Ectodermal cell (in vitro differentiated cells): ENCODE measurements around the gene RBAK.
A peak's percentile ranks its signal among the peaks of the same experiment; 100 is the strongest.
"Not testable (repeated sequence)": the region's sequence is repeated elsewhere in the genome, so short reads cannot be mapped to it uniquely, and the experiment has no call there.

ENCODE experiments used
- H3K27ac ChIP-seq: 2 replicates; pipeline ENCODE4 v1.7.0; 2013; ENCODE audit warnings: mild to moderate bottlenecking, low read depth, low read length; ENCODE audit not compliant: insufficient read depth, poor library complexity, severe bottlenecking
- H3K27me3 ChIP-seq: 2 replicates; pipeline ENCODE4 v1.7.0; 2013; ENCODE audit warnings: mild to moderate bottlenecking, low read length; ENCODE audit not compliant: insufficient read depth, control insufficient read depth, poor library complexity, severe bottlenecking
- H3K36me3 ChIP-seq: one replicate; pipeline ENCODE4 v1.7.0; 2013; ENCODE audit warnings: low read length; ENCODE audit not compliant: control insufficient read depth, insufficient read depth
- H3K4me1 ChIP-seq: one replicate; pipeline ENCODE4 v1.7.0; 2013; ENCODE audit warnings: low read length; ENCODE audit not compliant: control insufficient read depth, insufficient read depth
- H3K4me3 ChIP-seq: 2 replicates; pipeline ENCODE4 v1.7.0; 2013; ENCODE audit warnings: low read depth, low read length, control low read depth; ENCODE audit not compliant: insufficient read depth
- H3K9me3 ChIP-seq: 2 replicates; pipeline ENCODE4 v1.7.0; 2013; ENCODE audit warnings: mild to moderate bottlenecking, low read length, moderate library complexity; ENCODE audit not compliant: control insufficient read depth
- WGBS, 2 experiments: methylation state at CpG; one replicate each; pipeline ENCODE4 v1.1.7; 2013; ENCODE audit warnings: missing lambda C conversion rate in 2 of 2; 5-methylcytosine and 5-hydroxymethylcytosine counted together

RBAK gene

DNA sequence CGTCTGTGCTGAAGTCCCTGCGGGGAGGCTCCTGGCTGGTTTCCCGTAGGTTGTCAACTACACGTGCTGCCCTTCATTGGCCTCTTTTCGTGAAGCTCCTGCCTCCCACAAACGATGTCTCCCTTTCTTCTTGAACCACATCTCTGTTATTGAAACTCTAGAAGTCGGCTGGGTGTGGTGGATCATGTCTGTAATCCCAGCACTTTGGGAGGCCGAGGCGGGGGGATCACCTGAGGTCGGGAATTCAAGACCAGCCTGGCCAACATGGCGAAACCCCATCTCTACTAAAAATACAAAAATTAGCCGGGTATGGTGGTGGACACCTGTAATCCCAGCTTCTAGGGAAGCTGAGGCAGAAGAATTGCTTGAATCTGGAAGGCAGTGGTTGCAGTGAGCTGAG is 28.0 kb upstream of the RBAK start:
- H3K4me3 ChIP-seq, H3K9me3 ChIP-seq, H3K27ac ChIP-seq, H3K4me1 ChIP-seq, H3K36me3 ChIP-seq, H3K27me3 ChIP-seq: not testable (repeated sequence)
- WGBS, 2 experiments = 84 to 92% methylated on average over 12 of the region's 12 CpGs

DNA sequence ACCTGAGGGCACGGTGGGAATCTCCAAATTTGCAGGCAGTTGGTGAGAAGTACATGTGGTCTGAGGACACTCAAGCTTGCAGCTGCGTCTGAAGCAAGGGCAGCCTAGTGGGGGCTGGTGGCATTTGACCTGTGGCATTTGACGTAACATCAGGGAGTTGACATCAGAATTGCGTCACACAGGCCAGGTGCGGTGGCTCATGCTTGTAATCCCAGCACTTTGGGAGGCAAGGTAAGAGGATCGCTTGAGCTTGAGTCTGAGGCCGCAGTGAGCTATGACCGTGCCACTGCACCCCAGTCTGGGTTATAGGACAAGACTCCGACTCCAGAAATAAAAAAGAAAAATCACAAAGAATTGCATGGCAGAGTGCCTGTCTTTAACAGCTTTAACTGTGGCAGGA is 25.6 kb upstream of the RBAK start:
- no peaks in the 10 kb centered on the region for H3K4me1 ChIP-seq
- 94 to 95% methylated on average over 9 of the region's 9 CpGs for WGBS, 2 experiments
- H3K36me3 ChIP-seq = no peaks in the 10 kb centered on the region
- H3K27me3 ChIP-seq = no peaks in the 10 kb centered on the region
- no peak overlapping the region for H3K4me3 ChIP-seq
- H3K9me3 ChIP-seq = no peaks in the 10 kb centered on the region
- no peak overlapping the region for H3K27ac ChIP-seq

DNA sequence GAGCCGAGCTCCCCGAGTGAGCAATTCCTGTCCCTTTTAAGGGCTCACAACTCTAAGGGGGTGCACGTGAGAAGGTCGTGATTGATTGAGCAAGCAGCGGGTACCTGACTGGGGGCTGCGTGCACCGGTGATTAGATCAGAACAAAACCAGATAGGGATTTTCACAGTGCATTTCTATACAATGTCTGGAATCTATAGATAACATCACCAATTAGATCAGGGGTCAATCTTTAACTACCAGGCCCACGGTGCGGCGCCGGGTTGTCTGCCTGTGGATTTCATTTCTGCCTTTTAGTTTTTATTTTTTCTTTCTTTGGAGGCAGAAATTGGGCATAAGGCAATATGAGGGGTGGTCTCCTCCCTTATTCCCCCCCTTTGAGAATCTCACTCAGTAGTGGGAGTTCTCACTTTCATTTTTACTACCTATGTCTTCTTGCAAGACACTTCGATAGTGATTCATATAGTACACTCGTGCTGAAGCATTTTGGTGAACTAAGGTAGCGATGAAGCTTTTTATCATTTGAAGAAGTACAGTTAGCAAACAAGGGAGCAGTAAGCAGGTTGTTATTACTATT is 24.6 kb upstream of the RBAK start:
- not testable (repeated sequence) for H3K27ac ChIP-seq, H3K4me1 ChIP-seq, H3K27me3 ChIP-seq, H3K36me3 ChIP-seq, H3K9me3 ChIP-seq, H3K4me3 ChIP-seq
- 95% methylated on average over 8 to 14 of the region's 14 CpGs for WGBS, 2 experiments

DNA sequence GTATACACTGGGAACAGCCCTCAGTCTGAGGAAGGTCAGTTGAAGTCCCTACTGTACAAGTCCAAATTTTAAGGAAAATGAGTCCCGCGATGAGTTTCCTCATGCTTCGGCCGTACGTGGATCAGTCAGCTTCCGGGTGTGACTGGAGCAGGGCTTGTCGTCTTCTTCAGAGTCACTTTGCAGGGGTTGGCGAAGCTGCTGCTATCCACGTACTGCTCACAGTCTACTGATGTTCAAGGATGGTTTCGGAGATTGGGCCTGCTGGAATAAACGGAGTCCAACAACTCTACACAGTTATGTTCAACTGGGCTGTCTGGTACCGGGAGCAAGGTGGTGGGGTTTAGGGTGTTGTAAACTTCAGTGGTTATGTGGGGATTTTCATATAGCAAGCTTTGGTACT is 22.0 kb upstream of the RBAK start:
- not testable (repeated sequence) for H3K9me3 ChIP-seq, H3K36me3 ChIP-seq, H3K4me3 ChIP-seq, H3K4me1 ChIP-seq, H3K27ac ChIP-seq, H3K27me3 ChIP-seq
- WGBS, 2 experiments = 87 to 94% methylated on average over 12 of the region's 12 CpGs

DNA sequence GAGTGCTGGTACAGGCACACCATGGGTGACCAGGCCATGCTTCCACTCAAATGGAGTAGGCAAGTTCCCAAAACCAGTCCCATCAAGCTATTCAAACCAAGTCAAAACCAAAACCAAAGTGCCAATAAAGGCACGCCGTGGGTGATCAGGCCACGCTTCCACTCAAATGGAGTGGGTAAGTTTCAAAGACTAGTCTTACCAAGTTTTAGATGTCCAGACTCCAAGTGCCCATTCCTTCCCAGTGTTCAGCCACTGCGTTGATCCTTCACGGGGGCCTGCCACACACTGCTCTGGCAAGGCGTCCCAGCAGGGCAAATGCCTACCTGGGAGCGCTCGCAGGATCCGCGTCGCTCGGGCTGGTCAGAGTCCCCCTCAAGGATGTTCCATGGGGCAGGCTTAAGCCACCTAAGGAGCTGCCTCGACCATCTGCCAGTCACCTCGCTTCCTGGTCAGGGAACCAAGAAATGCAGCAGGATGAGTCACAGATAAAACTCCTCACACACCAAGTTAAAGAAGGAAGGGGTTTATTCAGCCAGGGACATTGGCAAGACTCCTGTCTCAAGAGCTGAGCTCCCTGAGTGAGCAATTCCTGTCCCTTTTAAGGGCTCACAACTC is 17.8 kb upstream of the RBAK start:
- H3K4me1 ChIP-seq, H3K36me3 ChIP-seq, H3K9me3 ChIP-seq, H3K4me3 ChIP-seq, H3K27ac ChIP-seq, H3K27me3 ChIP-seq: not testable (repeated sequence)
- WGBS, 2 experiments = 95 to 96% methylated on average over 14 of the region's 14 CpGs

DNA sequence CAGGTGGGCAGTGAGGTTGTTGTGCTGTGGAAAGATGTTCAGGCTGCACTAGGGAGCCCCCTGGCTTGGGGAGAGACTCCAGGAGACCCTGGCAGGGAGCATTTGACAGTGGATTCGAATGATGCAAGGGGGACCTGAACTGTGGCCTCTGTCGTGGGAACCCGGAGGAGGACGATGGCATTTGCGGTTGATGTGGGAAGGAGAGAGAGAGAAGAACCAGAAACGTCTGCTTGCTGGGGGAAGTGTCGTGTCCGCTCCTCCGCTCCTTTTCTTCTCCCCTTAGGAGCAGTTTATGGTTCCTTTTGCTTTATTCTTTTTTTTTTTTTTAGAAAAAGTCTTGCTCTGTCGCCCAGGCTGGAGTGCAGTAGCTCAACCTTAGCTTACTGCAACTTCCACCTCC is 12.5 kb upstream of the RBAK start:
- WGBS, 2 experiments = 79% methylated on average over 10 of the region's 10 CpGs
- not testable (repeated sequence) for H3K27ac ChIP-seq, H3K36me3 ChIP-seq, H3K27me3 ChIP-seq, H3K4me3 ChIP-seq, H3K4me1 ChIP-seq, H3K9me3 ChIP-seq

DNA sequence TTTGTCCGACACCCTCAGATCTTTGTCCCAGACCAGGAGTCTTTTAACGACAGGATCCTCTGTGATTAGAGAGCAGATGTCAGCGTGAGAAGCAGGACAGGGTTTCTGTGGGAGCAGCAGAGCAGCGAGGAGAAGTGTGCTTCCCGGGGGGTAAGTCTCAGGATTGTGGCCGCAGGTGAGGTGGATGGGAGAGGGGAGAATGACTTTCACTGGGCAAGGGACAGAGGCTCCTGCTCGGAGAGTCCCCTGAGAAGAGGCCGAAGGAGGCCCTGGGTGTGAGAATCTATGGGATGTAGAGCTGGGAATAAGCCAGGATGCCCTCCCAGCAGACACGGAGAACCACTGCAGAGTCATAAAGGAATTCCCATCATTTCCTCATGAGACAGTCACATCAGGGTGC is 10.4 kb upstream of the RBAK start:
- no peaks in the 10 kb centered on the region for H3K4me1 ChIP-seq
- no peak overlapping the region for H3K27ac ChIP-seq
- whole genome bisulfite sequencing, 2 experiments = 89 to 91% methylated on average over 9 of the region's 9 CpGs
- H3K4me3 ChIP-seq = no peak overlapping the region
- H3K36me3 ChIP-seq = no peaks in the 10 kb centered on the region
- no peaks in the 10 kb centered on the region for H3K9me3 ChIP-seq
- no peaks in the 10 kb centered on the region for H3K27me3 ChIP-seq

DNA sequence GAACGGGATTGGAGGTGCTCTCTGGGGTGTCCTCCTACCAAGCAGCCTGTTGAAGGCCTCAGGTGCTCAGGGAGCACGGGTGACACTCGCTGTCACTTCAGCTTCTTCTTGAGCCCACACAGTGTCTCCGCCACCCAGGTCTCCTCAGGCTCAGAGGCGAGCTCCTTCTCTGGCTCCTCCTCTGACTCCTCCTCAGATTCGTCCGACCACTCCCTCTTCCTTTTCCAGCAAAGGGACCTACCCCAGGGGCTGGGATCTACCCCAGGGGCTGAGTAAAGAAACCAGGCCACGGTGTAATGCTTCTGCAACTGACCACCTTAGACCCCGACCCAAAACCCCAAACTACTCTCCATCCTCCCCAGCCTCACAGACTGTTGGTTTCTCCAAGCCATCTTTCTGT is 9.2 kb upstream of the RBAK start:
- no peaks in the 10 kb centered on the region for H3K9me3 ChIP-seq
- 77 to 83% methylated on average over 9 of the region's 9 CpGs for WGBS, 2 experiments

DNA sequence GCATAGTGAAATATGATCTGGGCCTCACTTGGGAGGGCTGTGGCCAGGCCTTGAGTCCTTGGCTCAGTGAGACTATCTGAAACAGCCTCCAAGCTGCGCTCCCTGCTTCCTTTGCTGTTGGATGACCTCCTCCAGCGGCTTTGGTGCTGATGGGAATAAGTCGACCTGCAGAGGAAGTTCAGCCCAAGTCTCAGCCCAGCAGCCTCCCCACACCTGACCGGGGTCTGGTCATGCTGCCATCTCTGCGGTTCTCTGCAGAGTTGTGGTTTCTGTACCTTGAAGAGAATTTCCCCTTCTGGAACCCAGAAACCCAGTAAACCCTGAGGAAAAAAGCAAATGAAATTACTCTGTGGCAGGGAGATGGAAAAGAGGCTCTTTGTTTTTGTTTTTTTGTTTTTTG is 4.6 kb upstream of the RBAK start:
- Histone ChIP-seq H3K4me1 (no peaks in the 10 kb centered on the region), H3K27ac (no peak overlapping the region), H3K36me3 (no peaks in the 10 kb centered on the region), H3K9me3 (no peaks in the 10 kb centered on the region), H3K27me3 (no peaks in the 10 kb centered on the region), H3K4me3 (no peak overlapping the region)
- 91 to 94% methylated on average over 5 of the region's 5 CpGs for WGBS, 2 experiments

More for the DNA sequence above, 9.2 kb upstream of the RBAK start:
- Histone ChIP-seq H3K4me3 (no peak overlapping the region), H3K4me1 (no peaks in the 10 kb centered on the region), H3K27ac (no peak overlapping the region), H3K36me3 (no peaks in the 10 kb centered on the region), H3K27me3 (no peaks in the 10 kb centered on the region)

DNA sequence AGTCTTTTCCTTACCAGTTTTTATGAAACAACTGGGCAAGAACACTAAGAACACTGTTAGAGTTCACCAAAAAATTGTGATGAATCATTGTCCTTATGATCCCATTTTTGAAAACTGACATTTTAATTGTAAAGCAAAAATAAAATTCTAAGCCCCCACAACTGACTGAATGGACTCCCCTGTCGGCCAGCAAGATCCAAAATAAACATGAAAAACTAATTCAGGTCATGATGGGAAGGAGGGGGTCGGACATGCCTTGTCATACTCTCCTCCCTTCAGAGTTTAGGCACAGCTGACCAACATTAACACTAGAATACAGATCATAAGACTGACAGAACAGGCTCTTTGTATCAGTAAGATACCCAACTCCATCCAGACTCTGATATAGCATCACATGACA is 2.0 kb upstream of the RBAK start:
- peaks cover 4% of the 10 kb centered on the region for H3K36me3 ChIP-seq
- no peaks in the 10 kb centered on the region for H3K9me3 ChIP-seq
- H3K4me1 ChIP-seq = no peaks in the 10 kb centered on the region
- no peak overlapping the region for H3K27ac ChIP-seq
- WGBS, 2 experiments = 71% methylated on average over 2 of the region's 2 CpGs
- no peaks in the 10 kb centered on the region for H3K27me3 ChIP-seq
- H3K4me3 ChIP-seq = no peak overlapping the region

DNA sequence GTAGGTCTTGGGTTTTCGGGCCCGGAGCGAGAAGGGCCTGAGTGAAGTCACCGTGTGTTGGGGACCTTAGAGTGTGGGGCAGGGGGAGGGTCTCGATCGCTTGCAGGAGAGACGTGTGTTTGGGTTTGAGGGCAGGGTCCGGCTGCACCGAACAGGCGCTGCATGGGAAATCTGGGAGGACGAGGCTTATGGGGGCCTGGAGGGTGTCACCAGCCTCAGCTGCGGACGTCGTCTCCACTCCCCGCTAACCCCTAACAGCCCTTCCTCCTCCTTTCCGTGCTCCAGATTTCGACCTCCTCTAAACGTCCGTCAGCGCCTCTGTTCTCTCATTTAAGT is 705 bp downstream of the RBAK start:
- not testable (repeated sequence) for H3K4me1 ChIP-seq, H3K9me3 ChIP-seq, H3K27ac ChIP-seq, H3K27me3 ChIP-seq
- 3 to 4% methylated on average over 20 of the region's 20 CpGs for WGBS, 2 experiments
- peak overlapping the region; percentile 71 for H3K4me3 ChIP-seq
- H3K36me3 ChIP-seq = peaks cover 20% of the 10 kb centered on the region
